Stomach (tissue), 4 donors: ENCODE measurements around the gene ADD3.

ENCODE experiments used
- EP300 ChIP-seq: sonication (generic); formaldehyde crosslinking; IDR thresholded peaks from one replicate; pipeline ENCODE4 v1.6.1; 2017; ENCODE audit warnings: antibody characterized with exemption
- TF ChIP-seq, protein P1 (sequence below), 7 experiments: fragments of 450-650 bp in 4 of 7; fragments of 200-600 bp in 3 of 7; sonication (generic) in 3 of 7; IDR thresholded peaks; one replicate each; pipeline ENCODE4 v1.5.1; 2016 to 2019; ENCODE audit warnings: antibody characterized with exemption in 7 of 7, control low read depth in 2 of 7, mild to moderate bottlenecking in 1 of 7

GRCh38 chr10:110059925-110060324, 52.1 kb downstream of the ADD3 start:
- TF ChIP-seq, protein P1, sequence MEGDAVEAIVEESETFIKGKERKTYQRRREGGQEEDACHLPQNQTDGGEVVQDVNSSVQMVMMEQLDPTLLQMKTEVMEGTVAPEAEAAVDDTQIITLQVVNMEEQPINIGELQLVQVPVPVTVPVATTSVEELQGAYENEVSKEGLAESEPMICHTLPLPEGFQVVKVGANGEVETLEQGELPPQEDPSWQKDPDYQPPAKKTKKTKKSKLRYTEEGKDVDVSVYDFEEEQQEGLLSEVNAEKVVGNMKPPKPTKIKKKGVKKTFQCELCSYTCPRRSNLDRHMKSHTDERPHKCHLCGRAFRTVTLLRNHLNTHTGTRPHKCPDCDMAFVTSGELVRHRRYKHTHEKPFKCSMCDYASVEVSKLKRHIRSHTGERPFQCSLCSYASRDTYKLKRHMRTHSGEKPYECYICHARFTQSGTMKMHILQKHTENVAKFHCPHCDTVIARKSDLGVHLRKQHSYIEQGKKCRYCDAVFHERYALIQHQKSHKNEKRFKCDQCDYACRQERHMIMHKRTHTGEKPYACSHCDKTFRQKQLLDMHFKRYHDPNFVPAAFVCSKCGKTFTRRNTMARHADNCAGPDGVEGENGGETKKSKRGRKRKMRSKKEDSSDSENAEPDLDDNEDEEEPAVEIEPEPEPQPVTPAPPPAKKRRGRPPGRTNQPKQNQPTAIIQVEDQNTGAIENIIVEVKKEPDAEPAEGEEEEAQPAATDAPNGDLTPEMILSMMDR (IDR thresholded peaks at IDR 0.05), result no peak
- no peak for TF ChIP-seq EP300
